ENCODE results near the gene NFIA.
A peak's percentile ranks its signal among the peaks of the same experiment; 100 is the strongest.
"Not testable (repeated sequence)": the region's sequence is repeated elsewhere in the genome, so short reads cannot be mapped to it uniquely, and the experiment has no call there.

The NFIA gene

DNA sequence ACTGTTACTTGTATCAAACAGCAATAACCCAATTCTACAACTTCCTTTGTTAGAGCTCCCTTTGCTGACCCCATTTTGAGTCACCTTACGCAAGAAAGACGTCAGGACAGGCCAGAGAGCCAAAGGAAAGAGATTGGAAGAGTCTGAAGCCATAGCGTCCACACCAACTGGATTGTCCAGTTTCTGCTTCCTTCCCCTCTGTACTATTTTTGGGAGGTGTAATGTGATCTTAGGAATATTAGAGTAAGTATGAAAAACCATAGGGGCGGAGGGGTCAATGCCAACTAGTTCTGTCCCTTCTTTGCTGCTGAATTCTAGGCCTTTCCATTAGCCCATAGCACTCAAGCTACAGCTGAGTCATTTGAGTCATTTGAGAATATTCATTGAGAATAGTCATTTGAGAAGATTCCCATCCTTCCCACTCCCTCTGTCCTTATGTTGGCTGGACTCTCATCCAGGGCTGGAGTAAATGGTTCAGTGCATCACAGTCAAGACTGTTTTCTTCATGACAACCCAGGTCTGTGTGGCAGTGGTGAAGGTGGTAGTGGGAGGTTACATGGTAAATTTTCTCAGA, 14.8 kb upstream of the NFIA start:
- Histone ChIP-seq H3K4me3 (ENCODE audit: low read depth in 1 of 2, low read length in 2 of 2) (no peak overlapping the region), H3K36me3 (ENCODE audit: insufficient read depth, low read length) (no peaks in the 10 kb centered on the region), H3K9me3 (ENCODE audit: low read length) (no peaks in the 10 kb centered on the region), H3K27me3 (ENCODE audit: control insufficient read depth in 1 of 2, insufficient read depth in 2 of 2, low read length in 2 of 2) (no peaks in the 10 kb centered on the region), H3K27ac (ENCODE audit: low read depth, low read length) (no peak overlapping the region), H3K9ac (ENCODE audit: low read length) (no peak overlapping the region), H3K4me1 (ENCODE audit: insufficient read depth, low read length) (no peaks in the 10 kb centered on the region)

DNA sequence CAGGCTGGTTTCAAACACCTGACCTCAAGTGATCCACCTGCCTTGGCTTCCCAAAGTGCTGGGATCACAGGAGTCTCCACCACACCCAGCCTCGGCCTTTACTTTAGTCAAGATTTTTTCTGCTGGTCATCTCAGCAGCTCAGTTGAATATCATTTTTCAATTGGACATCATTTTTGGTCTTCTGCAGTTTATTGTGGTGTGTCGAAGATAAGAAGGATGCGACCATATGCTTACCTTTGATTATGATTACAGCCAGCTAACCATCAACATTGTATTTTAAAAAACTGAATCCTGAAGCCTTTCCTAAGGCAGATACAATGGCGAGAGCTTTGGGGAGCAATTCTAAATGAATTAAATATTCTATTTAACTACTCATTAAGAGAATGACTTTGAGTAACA, 12.3 kb upstream of the NFIA start:
- H3K36me3 ChIP-seq (ENCODE audit: insufficient read depth, low read length): no peaks in the 10 kb centered on the region
- no peak overlapping the region for H3K9ac ChIP-seq (ENCODE audit: low read length)
- H3K4me3 ChIP-seq (ENCODE audit: low read depth in 1 of 2, low read length in 2 of 2): no peak overlapping the region
- no peaks in the 10 kb centered on the region for H3K4me1 ChIP-seq (ENCODE audit: insufficient read depth, low read length)
- H3K27ac ChIP-seq (ENCODE audit: low read depth, low read length): no peak overlapping the region
- H3K27me3 ChIP-seq (ENCODE audit: control insufficient read depth in 1 of 2, insufficient read depth in 2 of 2, low read length in 2 of 2): no peaks in the 10 kb centered on the region
- no peaks in the 10 kb centered on the region for H3K9me3 ChIP-seq (ENCODE audit: low read length)

DNA sequence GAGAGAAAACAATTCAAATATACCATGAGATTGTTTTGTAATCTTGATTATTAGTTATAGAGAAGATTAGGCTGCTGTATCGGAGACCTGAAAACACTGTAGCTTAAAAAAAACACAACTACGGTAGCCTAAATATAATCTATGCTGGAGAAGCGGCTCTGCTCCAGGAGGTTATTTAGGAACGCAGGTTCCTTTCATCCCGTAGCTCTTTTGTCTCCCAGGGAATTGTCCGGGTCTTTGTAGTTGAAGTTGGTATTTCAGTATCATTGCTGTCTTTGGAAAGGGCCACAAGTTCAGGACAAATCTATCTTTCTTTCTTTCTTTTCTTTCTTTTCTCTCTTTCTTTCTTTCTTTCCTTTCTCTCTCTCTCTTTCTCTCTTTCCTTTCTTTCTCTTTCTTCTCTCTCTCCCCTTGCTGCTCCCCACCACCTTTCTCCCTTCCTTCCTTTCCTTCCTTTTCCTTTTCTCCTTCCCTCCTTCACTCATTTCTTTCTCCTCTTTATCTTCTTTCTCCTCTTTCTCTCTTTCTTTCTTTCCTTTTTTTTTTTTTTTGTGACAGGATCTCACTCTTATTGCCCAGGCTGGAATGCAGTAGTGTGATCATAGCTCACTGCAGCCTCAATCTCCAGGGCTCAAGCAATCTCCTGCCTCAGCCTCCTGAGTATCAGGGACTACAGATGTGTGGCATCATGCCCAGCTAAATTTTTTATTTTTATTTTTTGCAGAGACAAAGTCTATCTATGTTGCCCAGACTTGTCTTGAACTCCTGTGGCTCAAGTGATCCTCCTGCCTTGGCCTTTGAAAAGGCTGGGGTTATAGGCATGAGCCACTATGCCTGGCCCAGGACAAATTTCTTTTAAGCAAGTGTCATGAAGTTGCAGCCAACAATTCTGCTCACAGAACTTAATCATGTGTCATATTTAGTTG, 10.9 kb upstream of the NFIA start:
- Histone ChIP-seq H3K4me1 (ENCODE audit: insufficient read depth, low read length) (no peaks in the 10 kb centered on the region), H3K9ac (ENCODE audit: low read length) (no peak overlapping the region)

DNA sequence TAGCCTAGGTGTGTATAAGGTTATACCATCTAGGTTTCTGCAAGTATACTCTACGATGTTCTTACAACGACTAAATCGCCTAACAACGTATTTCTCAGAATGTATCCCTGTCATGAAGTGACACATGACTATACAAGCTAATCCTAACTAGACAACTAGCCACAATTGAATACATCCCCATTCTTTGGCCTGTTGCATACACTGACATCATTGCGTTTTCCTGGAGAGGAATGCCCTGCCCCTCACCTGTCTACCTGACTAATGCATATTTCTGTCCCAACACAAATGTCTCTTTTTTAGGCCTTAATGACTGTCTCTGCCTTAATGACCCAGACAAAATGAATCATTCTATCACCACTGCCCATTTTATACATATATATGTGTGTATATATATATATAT, 8.5 kb upstream of the NFIA start:
- Histone ChIP-seq H3K27me3 (ENCODE audit: control insufficient read depth in 1 of 2, insufficient read depth in 2 of 2, low read length in 2 of 2) (no peaks in the 10 kb centered on the region), H3K9ac (ENCODE audit: low read length) (no peak overlapping the region), H3K36me3 (ENCODE audit: insufficient read depth, low read length) (no peaks in the 10 kb centered on the region), H3K27ac (ENCODE audit: low read depth, low read length) (no peak overlapping the region), H3K4me1 (ENCODE audit: insufficient read depth, low read length) (peaks cover 10% of the 10 kb centered on the region), H3K4me3 (ENCODE audit: low read depth in 1 of 2, low read length in 2 of 2) (no peak overlapping the region), H3K9me3 (ENCODE audit: low read length) (no peaks in the 10 kb centered on the region)

More for the DNA sequence above, 10.9 kb upstream of the NFIA start:
- no peaks in the 10 kb centered on the region for H3K9me3 ChIP-seq (ENCODE audit: low read length)
- no peaks in the 10 kb centered on the region for H3K27me3 ChIP-seq (ENCODE audit: control insufficient read depth in 1 of 2, insufficient read depth in 2 of 2, low read length in 2 of 2)
- H3K36me3 ChIP-seq (ENCODE audit: insufficient read depth, low read length): no peaks in the 10 kb centered on the region
- no peak overlapping the region for H3K27ac ChIP-seq (ENCODE audit: low read depth, low read length)
- no peak overlapping the region for H3K4me3 ChIP-seq (ENCODE audit: low read depth in 1 of 2, low read length in 2 of 2)

DNA sequence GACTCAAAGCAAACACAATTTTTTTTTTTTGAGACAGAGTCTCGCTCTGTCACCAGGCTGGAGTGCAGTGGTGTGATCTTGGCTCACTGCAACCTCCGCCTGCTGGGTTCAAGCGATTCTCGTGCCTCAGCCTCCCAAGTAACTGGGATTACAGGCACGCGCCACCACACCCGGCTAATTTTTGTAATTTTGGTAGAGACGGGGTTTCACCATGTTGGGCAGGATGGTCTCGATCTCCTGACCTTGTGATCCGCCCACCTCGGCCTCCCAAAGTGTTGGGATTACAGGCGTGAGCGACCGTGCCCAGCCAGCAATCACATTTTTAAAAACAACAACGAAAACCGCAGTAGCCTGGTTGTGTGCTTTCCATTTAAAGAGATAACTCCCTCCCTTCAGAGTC, 6.5 kb upstream of the NFIA start:
- not testable (repeated sequence) for H3K4me3 ChIP-seq (ENCODE audit: low read depth in 1 of 2, low read length in 2 of 2); H3K9ac ChIP-seq (ENCODE audit: low read length); H3K9me3 ChIP-seq (ENCODE audit: low read length); H3K27ac ChIP-seq (ENCODE audit: low read depth, low read length); H3K27me3 ChIP-seq (ENCODE audit: control insufficient read depth in 1 of 2, insufficient read depth in 2 of 2, low read length in 2 of 2); H3K36me3 ChIP-seq (ENCODE audit: insufficient read depth, low read length)
- peaks cover 25% of the 10 kb centered on the region for H3K4me1 ChIP-seq (ENCODE audit: insufficient read depth, low read length)

DNA sequence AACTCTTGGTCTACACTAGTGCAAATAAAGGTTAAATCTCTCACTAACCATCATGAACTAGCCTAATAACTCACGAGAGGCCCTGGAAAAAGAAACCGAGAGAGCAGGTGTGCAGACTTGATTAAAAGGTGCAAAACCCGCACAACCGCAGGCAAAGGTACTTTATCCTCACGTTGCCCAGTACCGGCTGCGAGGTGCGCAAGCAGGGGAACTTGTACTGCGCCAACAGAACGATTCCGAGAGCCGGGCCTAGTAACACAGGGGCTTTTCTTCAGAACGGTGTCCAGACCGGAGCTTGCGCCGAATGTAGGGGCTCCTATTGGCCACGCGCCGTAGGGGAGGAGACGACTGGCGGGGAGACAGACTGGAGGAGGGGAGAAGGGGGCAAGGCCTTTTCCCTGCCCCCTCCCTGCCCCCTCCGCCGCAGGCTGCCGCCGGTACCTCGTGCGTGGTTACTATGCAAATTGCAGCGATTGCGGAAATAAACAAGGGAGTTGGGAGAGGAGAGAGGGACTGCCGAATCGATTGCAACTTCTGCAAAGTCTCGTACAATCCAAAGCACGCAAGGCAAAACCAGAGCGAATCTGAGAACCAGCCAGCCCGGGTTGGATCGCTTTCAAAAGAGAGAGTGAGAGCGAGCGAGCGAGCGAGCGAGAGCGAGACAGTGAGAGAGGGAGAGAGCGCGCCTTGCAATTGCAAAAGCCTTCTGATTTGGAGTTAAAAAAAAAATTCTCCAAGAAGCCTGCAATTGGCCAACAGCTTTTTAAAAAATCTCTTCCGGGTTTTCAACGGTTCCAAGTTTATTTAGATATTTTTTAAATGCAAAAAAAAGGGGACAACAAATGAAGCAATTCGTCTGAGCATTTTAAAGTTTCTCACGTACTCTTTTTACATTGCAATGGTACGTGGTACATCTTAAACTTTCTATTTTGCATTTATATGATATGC, 5.4 kb upstream of the NFIA start:
- Histone ChIP-seq H3K4me1 (ENCODE audit: insufficient read depth, low read length) (peaks cover 31% of the 10 kb centered on the region), H3K4me3 (ENCODE audit: low read depth in 1 of 2, low read length in 2 of 2) (peak overlapping the region; percentile 69 to 77), H3K27me3 (ENCODE audit: control insufficient read depth in 1 of 2, insufficient read depth in 2 of 2, low read length in 2 of 2) (no peaks in the 10 kb centered on the region), H3K9me3 (ENCODE audit: low read length) (no peaks in the 10 kb centered on the region), H3K36me3 (ENCODE audit: insufficient read depth, low read length) (no peaks in the 10 kb centered on the region), H3K27ac (ENCODE audit: low read depth, low read length) (peak overlapping the region; percentile 85), H3K9ac (ENCODE audit: low read length) (peak overlapping the region; percentile 55)

DNA sequence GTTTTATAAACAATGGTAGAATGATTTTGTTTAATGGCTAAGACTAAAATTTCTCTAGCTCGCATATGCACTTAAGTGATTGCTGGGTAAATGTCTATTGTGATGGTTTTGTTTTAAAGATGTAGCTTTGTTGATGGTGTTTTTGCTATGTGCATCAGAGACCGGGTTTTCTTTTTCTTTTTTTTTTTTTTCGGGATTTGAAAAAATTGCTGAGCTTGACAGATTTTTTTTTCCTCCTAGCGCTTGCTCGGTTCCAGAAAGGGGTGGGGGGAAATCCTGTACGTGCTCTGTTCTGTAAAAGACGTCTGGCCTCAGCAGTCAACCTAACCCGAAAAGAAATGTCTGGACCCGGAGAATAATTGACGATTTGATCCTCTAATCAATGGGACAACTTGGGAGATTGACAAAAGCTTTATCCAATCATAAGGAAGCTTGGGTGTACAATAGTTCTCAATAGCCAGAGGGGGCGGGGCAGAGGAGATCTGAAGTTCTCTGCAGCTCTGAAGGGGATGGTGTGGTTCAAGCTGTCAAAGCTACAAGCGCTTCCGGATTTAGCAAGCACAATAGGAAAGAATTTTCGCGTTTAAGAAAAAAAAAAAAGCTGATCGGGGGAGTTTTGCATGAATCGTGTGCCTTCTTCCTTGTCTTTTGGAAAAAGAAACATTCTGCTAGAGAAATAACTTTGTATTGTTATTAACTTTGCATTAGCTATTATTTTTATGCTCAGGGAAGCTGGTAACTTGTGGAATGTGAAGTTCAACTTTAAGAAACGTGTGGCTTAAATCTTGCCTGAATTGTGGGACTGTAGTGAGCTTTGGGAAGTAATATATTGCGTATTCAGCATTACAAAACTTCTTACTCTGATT, 4.5 kb upstream of the NFIA start:
- peak overlapping the region; percentile 55 for H3K9ac ChIP-seq (ENCODE audit: low read length)
- H3K27me3 ChIP-seq (ENCODE audit: control insufficient read depth in 1 of 2, insufficient read depth in 2 of 2, low read length in 2 of 2): no peaks in the 10 kb centered on the region
- peak overlapping the region; percentile 85 for H3K27ac ChIP-seq (ENCODE audit: low read depth, low read length)

DNA sequence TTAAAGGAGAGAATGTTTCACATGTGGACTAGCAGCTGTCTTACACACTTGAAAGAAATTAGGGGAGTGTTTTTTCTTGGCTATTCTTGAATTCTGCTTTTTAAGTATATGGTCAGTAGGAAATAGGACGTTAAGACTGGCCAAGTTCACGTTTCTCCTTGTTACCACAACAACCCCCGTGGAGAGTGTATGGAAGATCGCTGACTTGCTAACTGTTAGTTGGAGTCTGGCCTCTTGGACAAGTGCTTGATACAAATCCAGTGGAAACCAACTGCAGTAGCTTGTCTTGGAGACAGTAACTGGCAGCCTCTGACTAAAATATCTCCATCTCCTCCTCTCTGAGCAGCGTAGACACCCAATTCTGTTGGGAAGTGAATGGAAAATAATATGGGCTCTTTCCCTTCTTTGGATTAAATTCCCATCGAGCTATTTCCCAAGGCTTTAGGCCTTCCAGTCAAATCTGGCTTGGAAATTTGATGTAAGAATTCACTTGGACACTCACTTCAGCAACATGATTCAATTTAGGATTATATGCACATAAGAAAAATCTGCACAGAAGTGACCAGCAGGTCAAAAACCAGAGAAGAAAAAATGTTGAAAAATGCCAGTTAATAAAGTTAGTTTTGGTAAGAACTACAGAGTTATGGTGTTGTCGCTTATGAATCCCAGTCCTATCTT, 3.6 kb upstream of the NFIA start:
- H3K4me1 ChIP-seq (ENCODE audit: insufficient read depth, low read length): peaks cover 31% of the 10 kb centered on the region
- no peaks in the 10 kb centered on the region for H3K27me3 ChIP-seq (ENCODE audit: control insufficient read depth in 1 of 2, insufficient read depth in 2 of 2, low read length in 2 of 2)
- no peaks in the 10 kb centered on the region for H3K9me3 ChIP-seq (ENCODE audit: low read length)
- no peaks in the 10 kb centered on the region for H3K36me3 ChIP-seq (ENCODE audit: insufficient read depth, low read length)
- peak overlapping the region; percentile 85 for H3K27ac ChIP-seq (ENCODE audit: low read depth, low read length)
- no peak overlapping the region for H3K9ac ChIP-seq (ENCODE audit: low read length)
- H3K4me3 ChIP-seq (ENCODE audit: low read depth in 1 of 2, low read length in 2 of 2): peak overlapping the region in 1 of 2 donors; percentile 77

More for the DNA sequence above, 4.5 kb upstream of the NFIA start:
- peaks cover 31% of the 10 kb centered on the region for H3K4me1 ChIP-seq (ENCODE audit: insufficient read depth, low read length)
- no peaks in the 10 kb centered on the region for H3K36me3 ChIP-seq (ENCODE audit: insufficient read depth, low read length)
- H3K9me3 ChIP-seq (ENCODE audit: low read length): no peaks in the 10 kb centered on the region
- H3K4me3 ChIP-seq (ENCODE audit: low read depth in 1 of 2, low read length in 2 of 2): peak overlapping the region; percentile 69 to 77

DNA sequence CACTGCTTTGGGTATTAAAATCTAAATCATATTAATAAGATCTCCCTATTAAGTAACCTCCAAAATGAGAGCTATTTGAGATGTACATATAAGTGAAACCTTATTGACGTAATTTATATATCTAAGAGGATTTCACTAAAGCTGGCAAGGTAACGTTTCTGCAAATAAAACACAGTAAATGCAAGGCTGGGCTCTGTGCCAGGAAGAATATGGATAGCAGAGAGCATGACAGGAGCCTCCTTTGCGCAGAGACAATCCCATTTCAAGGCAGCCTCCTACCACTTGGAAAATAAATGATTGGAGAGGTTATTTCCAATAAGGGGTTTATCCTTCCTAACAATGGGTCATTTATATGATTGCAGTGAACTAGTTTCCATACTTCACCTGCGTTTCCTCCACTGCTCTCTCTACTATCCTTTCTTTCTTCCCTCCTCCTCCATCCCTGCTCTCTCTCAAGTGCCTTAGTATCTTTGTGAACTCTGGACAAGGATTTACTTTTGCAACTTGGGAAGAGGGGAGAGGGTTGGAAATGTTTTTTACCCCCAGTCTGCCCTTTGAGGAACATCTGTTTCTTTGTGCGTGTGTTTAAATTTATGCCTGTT, 3.0 kb upstream of the NFIA start:
- H3K4me3 ChIP-seq (ENCODE audit: low read depth in 1 of 2, low read length in 2 of 2): peak overlapping the region in 1 of 2 donors; percentile 77
- H3K27me3 ChIP-seq (ENCODE audit: control insufficient read depth in 1 of 2, insufficient read depth in 2 of 2, low read length in 2 of 2): no peaks in the 10 kb centered on the region
- H3K9ac ChIP-seq (ENCODE audit: low read length): no peak overlapping the region
- H3K4me1 ChIP-seq (ENCODE audit: insufficient read depth, low read length): peaks cover 31% of the 10 kb centered on the region
- peak overlapping the region; percentile 85 for H3K27ac ChIP-seq (ENCODE audit: low read depth, low read length)
- no peaks in the 10 kb centered on the region for H3K9me3 ChIP-seq (ENCODE audit: low read length)
- no peaks in the 10 kb centered on the region for H3K36me3 ChIP-seq (ENCODE audit: insufficient read depth, low read length)

DNA sequence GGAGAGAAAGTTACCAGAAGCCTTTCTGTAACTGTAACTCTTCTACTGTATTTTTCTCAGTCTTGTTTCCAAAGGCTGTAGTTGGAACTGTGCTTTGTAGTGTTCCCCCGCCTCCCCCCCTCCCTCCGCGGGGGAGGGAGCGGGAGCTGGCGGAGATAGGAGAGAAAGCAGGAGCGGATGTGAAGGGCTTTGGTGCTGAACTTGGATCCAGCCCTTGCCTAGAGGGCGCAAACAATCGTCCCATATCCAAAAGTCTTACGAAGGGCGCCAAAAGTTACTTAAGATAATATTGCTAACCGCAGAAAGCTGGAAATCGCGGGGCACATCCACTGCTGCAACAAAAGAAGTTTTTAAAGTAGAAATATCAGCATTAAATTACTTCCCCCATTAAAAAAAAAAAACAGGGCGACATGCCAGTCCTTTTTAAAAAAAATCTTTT, 2.4 kb upstream of the NFIA start:
- Histone ChIP-seq H3K9me3 (ENCODE audit: low read length) (no peaks in the 10 kb centered on the region), H3K36me3 (ENCODE audit: insufficient read depth, low read length) (no peaks in the 10 kb centered on the region), H3K4me3 (ENCODE audit: low read depth in 1 of 2, low read length in 2 of 2) (peak overlapping the region in 1 of 2 donors; percentile 77), H3K27me3 (ENCODE audit: control insufficient read depth in 1 of 2, insufficient read depth in 2 of 2, low read length in 2 of 2) (no peaks in the 10 kb centered on the region), H3K4me1 (ENCODE audit: insufficient read depth, low read length) (peaks cover 31% of the 10 kb centered on the region), H3K9ac (ENCODE audit: low read length) (peak overlapping the region; percentile 50), H3K27ac (ENCODE audit: low read depth, low read length) (peak overlapping the region; percentile 85)

All from muscle layer of colon (tissue), 2 donors.